Gastroesophageal sphincter (tissue), 4 donors: ENCODE results near the gene AHSA1. TPM values are rescaled to one million over a fixed set of nuclear protein-coding genes. Genes with fewer than 3 reads are reported as not detected.

ENCODE experiments used
- ATAC-seq: fragments of 150-250 bp; one replicate; pipeline ENCODE4 v1.9.1; 2016; ENCODE audit warnings: mild to moderate bottlenecking, moderate library complexity
- H3K27ac ChIP-seq, 4 donors: fragments of 200-600 bp; sonication (generic) in 3 of 4; 1 replicate in 3 of 4; 2 replicates in 1 of 4; pipeline ENCODE4 v1.5.1; 2016 to 2019
- H3K27me3 ChIP-seq: fragments of 200-600 bp; sonication (generic); one replicate; pipeline ENCODE4 v1.5.1; 2019
- H3K36me3 ChIP-seq, 2 donors: fragments of 200-600 bp; sonication (generic); one replicate each; pipeline ENCODE4 v1.5.1; 2019; ENCODE audit warnings: control low read depth in 1 of 2
- H3K4me1 ChIP-seq, 3 donors: fragments of 200-600 bp; sonication (generic); 1 replicate in 2 of 3; 2 replicates in 1 of 3; pipeline ENCODE4 v1.5.1; 2016 to 2019; ENCODE audit warnings: control low read depth in 2 of 3
- H3K4me3 ChIP-seq, 2 donors: fragments of 200-600 bp; sonication (generic); one replicate each; pipeline ENCODE4 v1.5.1; 2019; ENCODE audit warnings: mild to moderate bottlenecking in 1 of 2, moderate library complexity in 1 of 2
- H3K9me3 ChIP-seq, 3 donors: fragments of 200-600 bp; sonication (generic); one replicate each; pipeline ENCODE4 v1.5.1; 2017 to 2019; ENCODE audit warnings: control low read depth in 2 of 3
- CTCF ChIP-seq, 4 experiments: fragments of 200-600 bp in 2 of 4; fragments of 450-650 bp in 2 of 4; sonication (generic) in 1 of 4; IDR thresholded peaks; one replicate each; pipeline ENCODE4 v1.5.1; 2017 to 2019; ENCODE audit warnings: antibody characterized with exemption in 4 of 4, mild to moderate bottlenecking in 2 of 4, moderate library complexity in 2 of 4
- EP300 ChIP-seq: sonication (generic); formaldehyde crosslinking; IDR thresholded peaks from one replicate; pipeline ENCODE4 v1.6.1; 2017; ENCODE audit warnings: antibody characterized with exemption, mild to moderate bottlenecking
- POLR2A ChIP-seq, 2 donors: fragments of 450-650 bp; IDR thresholded peaks; one replicate each; pipeline ENCODE4 v1.6.1; 2017; ENCODE audit warnings: antibody characterized with exemption in 2 of 2, mild to moderate bottlenecking in 2 of 2, moderate library complexity in 1 of 2
- POLR2AphosphoS5 ChIP-seq: sonication (generic); formaldehyde crosslinking; IDR thresholded peaks from one replicate; pipeline ENCODE4 v1.6.1; 2017; ENCODE audit warnings: antibody characterized with exemption
- WGBS, 2 donors: methylation state at CpG; one replicate each; pipeline ENCODE4 v1.1.5; 2018; ENCODE audit warnings: low coverage in 1 of 2; 5-methylcytosine and 5-hydroxymethylcytosine counted together
- total RNA-seq, 4 donors: library from RNA; depleted of rRNA; stranded (reverse); fragments of >200 nt; gene quantifications; one replicate each; pipeline ENCODE4 v1.1.0, GENCODE V29; 2016

AHSA1 gene
- total RNA-seq, 4 donors from 2014 or later: 115 to 166 (median 129) TPM

DNA sequence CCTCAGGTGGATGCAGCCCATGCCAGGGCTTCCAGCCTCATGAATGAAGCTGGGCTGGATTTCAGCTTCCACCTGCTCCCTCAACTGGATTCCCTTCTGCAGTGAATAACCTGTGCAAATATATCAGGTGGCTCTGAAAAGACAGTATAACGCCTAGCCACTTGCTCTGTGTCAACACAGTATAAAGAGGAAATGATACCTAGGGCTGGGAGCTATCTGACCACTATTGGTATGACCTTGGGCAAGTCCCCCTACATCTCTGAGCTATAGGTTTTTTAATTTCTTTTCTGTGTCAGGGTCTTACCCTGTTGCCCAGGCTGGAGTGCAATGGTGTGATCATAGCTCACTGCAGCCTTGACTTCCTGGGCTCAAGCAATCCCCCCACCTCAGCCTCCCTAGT lies 20.9 kb downstream of the AHSA1 start:
- TF ChIP-seq POLR2A (IDR thresholded peaks at IDR 0.05) (no peak), POLR2AphosphoS5 (no peak)

DNA sequence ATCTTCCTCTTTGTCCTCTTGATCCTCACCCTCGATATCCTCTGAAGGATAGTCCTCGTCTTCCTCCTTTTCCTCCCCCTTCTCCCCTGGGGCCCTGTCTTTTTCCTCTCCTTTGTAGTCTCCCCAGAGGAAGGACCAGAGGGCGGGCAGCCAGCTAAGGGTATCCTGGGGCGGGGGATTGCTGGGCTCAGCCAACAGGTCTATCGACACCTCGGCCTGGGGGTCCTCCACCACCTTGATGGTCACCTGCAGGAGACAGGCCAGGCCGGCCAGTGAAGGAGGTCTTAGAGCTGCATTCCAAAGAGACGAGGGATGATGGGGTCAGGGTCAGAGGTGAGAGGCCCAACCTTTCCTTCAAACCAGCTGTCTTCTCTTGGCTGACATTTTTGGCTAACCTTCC lies 24.5 kb downstream of the AHSA1 start:
- no peaks in the 10 kb centered on the region for H3K27me3 ChIP-seq
- 74 to 83% methylated on average over 1 to 2 of the region's 8 CpGs for WGBS, 2 donors
- no peak overlapping the region for H3K4me3 ChIP-seq
- no peak for ATAC-seq
- no peaks in the 10 kb centered on the region for H3K4me1 ChIP-seq
- H3K27ac ChIP-seq: no peak overlapping the region
- H3K9me3 ChIP-seq: no peaks in the 10 kb centered on the region
- TF ChIP-seq POLR2AphosphoS5: no peak
- TF ChIP-seq POLR2A (IDR thresholded peaks at IDR 0.05): no peak
- TF ChIP-seq CTCF (IDR thresholded peaks at IDR 0.05): no peak
- no peak for TF ChIP-seq EP300
- H3K36me3 ChIP-seq: no peaks in the 10 kb centered on the region

More for the DNA sequence above, 20.9 kb downstream of the AHSA1 start:
- peaks cover 7% of the 10 kb centered on the region for H3K27me3 ChIP-seq
- H3K4me3 ChIP-seq: no peak overlapping the region
- H3K36me3 ChIP-seq: no peaks in the 10 kb centered on the region
- no peaks in the 10 kb centered on the region for H3K4me1 ChIP-seq
- 100% methylated on average over 1 of the region's 1 CpG; no CpG with 5 or more reads in 1 of the 2 donors for WGBS, 2 donors
- no peaks in the 10 kb centered on the region for H3K9me3 ChIP-seq
- H3K27ac ChIP-seq: no peak overlapping the region
- ATAC-seq: no peak

DNA sequence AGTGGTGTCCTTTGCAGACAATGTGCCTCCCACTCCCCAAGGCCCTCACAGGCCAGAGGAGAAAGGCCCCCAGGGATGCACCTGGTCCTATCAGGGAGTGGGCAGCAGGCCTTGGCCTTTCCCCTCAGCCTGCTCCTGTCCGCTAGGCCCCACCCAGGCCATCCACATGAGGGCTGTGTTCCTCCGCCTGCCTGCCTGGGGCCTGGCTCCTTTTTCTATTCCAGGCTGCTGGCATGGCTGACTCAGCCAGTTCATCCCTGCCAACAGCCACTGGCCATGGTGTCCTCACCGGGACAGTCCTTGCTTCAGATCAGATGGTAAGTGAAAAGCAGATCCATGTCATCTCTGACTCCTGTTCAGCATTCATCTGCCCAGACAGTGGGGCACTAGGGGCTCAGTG lies 27.4 kb downstream of the AHSA1 start:
- TF ChIP-seq EP300 (no peak), CTCF (IDR thresholded peaks at IDR 0.05) (no peak), POLR2A (IDR thresholded peaks at IDR 0.05) (no peak), POLR2AphosphoS5 (no peak)
- no peak for ATAC-seq
- no peak overlapping the region for H3K4me3 ChIP-seq
- no peaks in the 10 kb centered on the region for H3K4me1 ChIP-seq
- H3K9me3 ChIP-seq: no peaks in the 10 kb centered on the region
- WGBS, 2 donors: 80% methylated on average over 1 of the region's 3 CpGs; no CpG with 5 or more reads in 1 of the 2 donors
- H3K27me3 ChIP-seq: no peaks in the 10 kb centered on the region
- no peak overlapping the region for H3K27ac ChIP-seq
- H3K36me3 ChIP-seq: no peaks in the 10 kb centered on the region

GRCh38 chr14:77485901-77486678 lies 28.2 kb downstream of the AHSA1 start:
- H3K27ac ChIP-seq: no peak overlapping the region
- H3K27me3 ChIP-seq: no peaks in the 10 kb centered on the region
- H3K4me1 ChIP-seq: no peaks in the 10 kb centered on the region
- ATAC-seq: no peak
- no peak for TF ChIP-seq EP300
- no peak for TF ChIP-seq POLR2A (IDR thresholded peaks at IDR 0.05)
- no peak for TF ChIP-seq POLR2AphosphoS5
- no peak for TF ChIP-seq CTCF (IDR thresholded peaks at IDR 0.05)
- H3K9me3 ChIP-seq: no peaks in the 10 kb centered on the region
- WGBS, 2 donors: 88 to 89% methylated on average over 1 to 5 of the region's 7 CpGs
- no peak overlapping the region for H3K4me3 ChIP-seq
- H3K36me3 ChIP-seq: no peaks in the 10 kb centered on the region

- H3K4me1 ChIP-seq: no peaks in the 10 kb centered on the region
- no peak for TF ChIP-seq EP300
- TF ChIP-seq POLR2AphosphoS5: no peak
- no peak for TF ChIP-seq CTCF (IDR thresholded peaks at IDR 0.05)
- no peak for TF ChIP-seq POLR2A (IDR thresholded peaks at IDR 0.05)
- no peak for ATAC-seq
- 81 to 100% methylated on average over 1 to 3 of the region's 7 CpGs for WGBS, 2 donors
- no peaks in the 10 kb centered on the region for H3K9me3 ChIP-seq
- no peak overlapping the region for H3K27ac ChIP-seq
- H3K4me3 ChIP-seq: no peak overlapping the region
- no peaks in the 10 kb centered on the region for H3K27me3 ChIP-seq
- H3K36me3 ChIP-seq: no peaks in the 10 kb centered on the region
These were observed 30.7 kb downstream of the AHSA1 start for GRCh38 chr14:77488558-77488957.
